Measurements from ENCODE around the gene SPTY2D1. TPM values are rescaled to one million over a fixed set of nuclear protein-coding genes. Genes with fewer than 3 reads are reported as not detected.

Gene SPTY2D1
- total RNA-seq, 1 experiment from 2014 or later: 15.6 TPM

DNA sequence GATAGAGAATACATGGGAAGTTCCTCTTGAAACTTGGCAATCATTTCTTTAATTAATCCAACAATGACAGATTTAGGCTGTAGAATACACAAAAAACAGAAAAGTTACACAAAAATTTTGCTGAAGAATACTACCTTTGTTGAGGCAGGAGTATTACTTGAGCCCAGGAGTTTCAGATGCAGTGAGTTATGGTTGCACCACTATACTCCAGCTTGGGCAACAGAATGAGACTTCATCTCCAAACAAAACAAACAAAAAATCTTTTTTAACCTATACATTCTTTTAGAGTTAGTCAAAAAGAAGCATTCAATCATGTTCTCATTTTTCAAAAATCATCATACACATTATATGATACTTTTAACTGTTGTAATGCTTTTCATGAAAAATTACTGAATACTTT lies 67.7 kb downstream of the SPTY2D1 start:
- POLR2A ChIA-PET (ENCODE audit: unreplicated experiment): no interaction called here
- CTCF ChIA-PET: no interaction called here

DNA sequence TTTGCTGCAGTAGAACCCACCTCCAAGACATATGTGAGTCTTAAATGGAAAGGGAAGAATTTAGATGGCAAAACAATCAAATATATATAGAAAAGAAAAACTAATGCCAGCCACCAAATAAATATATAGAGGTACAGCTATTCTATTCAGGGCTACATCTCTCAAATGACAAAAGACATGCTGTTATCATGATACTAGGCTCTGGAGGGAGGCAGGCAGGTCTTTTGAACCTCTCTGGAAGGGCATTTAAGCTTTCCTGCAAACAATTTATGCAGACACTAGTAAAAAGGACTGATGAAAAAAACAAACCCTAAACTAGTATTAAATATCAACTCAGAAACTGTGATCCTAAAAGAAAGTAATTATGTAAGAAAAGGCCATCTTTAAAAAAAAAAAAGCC lies 70.0 kb downstream of the SPTY2D1 start:
- DNase-seq: no peak
- Histone ChIP-seq H2AFZ (ENCODE audit: low read length) (no peak overlapping the region), H3K27ac (ENCODE audit: low read length) (no peak overlapping the region), H3K79me2 (ENCODE audit: low read length) (no peaks in the 10 kb centered on the region), H3F3A (ENCODE audit: low read length, unreplicated experiment) (no peaks in the 10 kb centered on the region), H3K9me3 (ENCODE audit: low read length) (no peaks in the 10 kb centered on the region), H3K4me1 (ENCODE audit: insufficient read depth, low read length) (0 out of 2 replicates have a peak, but pooled peaks cover 6% of the 10 kb centered on the region), H3K4me3 (ENCODE audit: low read length) (no peak overlapping the region), H3K27me3 (ENCODE audit: low read length) (no peaks in the 10 kb centered on the region), H3K36me3 (ENCODE audit: low read depth, low read length) (peaks cover 6% of the 10 kb centered on the region; the same call in 1 of the 2 replicates), H3K9me2 (replicated peaks; ENCODE audit: low read length) (no peaks in the 10 kb centered on the region), H3K4me2 (ENCODE audit: low read length) (no peak overlapping the region), H4K20me1 (ENCODE audit: low read length) (no peaks in the 10 kb centered on the region), H3K9ac (ENCODE audit: low read length) (no peak overlapping the region)
- intact Hi-C loops (cut with micrococcal nuclease): no loop called here
- ChIA-PET CTCF (no interaction called here), POLR2A (ENCODE audit: unreplicated experiment) (no interaction called here)
- no TSS peak for BruUV-seq (replicated peaks)
- TF ChIP-seq EZH2 (IDR thresholded peaks at IDR 0.05; ENCODE audit: low read length, unreplicated experiment) (no peak), EZH2phosphoT487 (IDR thresholded peaks at IDR 0.05; ENCODE audit: borderline replicate concordance, low read length) (no peak)
- TF ChIP-seq, protein P1, sequence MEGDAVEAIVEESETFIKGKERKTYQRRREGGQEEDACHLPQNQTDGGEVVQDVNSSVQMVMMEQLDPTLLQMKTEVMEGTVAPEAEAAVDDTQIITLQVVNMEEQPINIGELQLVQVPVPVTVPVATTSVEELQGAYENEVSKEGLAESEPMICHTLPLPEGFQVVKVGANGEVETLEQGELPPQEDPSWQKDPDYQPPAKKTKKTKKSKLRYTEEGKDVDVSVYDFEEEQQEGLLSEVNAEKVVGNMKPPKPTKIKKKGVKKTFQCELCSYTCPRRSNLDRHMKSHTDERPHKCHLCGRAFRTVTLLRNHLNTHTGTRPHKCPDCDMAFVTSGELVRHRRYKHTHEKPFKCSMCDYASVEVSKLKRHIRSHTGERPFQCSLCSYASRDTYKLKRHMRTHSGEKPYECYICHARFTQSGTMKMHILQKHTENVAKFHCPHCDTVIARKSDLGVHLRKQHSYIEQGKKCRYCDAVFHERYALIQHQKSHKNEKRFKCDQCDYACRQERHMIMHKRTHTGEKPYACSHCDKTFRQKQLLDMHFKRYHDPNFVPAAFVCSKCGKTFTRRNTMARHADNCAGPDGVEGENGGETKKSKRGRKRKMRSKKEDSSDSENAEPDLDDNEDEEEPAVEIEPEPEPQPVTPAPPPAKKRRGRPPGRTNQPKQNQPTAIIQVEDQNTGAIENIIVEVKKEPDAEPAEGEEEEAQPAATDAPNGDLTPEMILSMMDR (conservative IDR thresholded peaks at IDR 0.05; ENCODE audit: low read depth, low read length): no peak
- ATAC-seq: no peak

More for the DNA sequence above, 67.7 kb downstream of the SPTY2D1 start:
- no peaks in the 10 kb centered on the region for H3K27me3 ChIP-seq (ENCODE audit: low read length)
- intact Hi-C loops (cut with micrococcal nuclease): no loop called here
- DNase-seq (no peak), ATAC-seq (no peak)
- no peak overlapping the region for H2AFZ ChIP-seq (ENCODE audit: low read length)
- no peaks in the 10 kb centered on the region for H4K20me1 ChIP-seq (ENCODE audit: low read length)
- H3K9me3 ChIP-seq (ENCODE audit: low read length): no peaks in the 10 kb centered on the region
- no peak overlapping the region for H3K4me3 ChIP-seq (ENCODE audit: low read length)
- no peak overlapping the region for H3K27ac ChIP-seq (ENCODE audit: low read length)
- no peaks in the 10 kb centered on the region for H3K79me2 ChIP-seq (ENCODE audit: low read length)
- H3K36me3 ChIP-seq (ENCODE audit: low read depth, low read length): peaks cover 10% of the 10 kb centered on the region; the same call in 1 of the 2 replicates
- no peaks in the 10 kb centered on the region for H3F3A ChIP-seq (ENCODE audit: low read length, unreplicated experiment)
- TF ChIP-seq EZH2phosphoT487 (IDR thresholded peaks at IDR 0.05; ENCODE audit: borderline replicate concordance, low read length) (no peak), EZH2 (IDR thresholded peaks at IDR 0.05; ENCODE audit: low read length, unreplicated experiment) (no peak)
- TF ChIP-seq, protein P1 (conservative IDR thresholded peaks at IDR 0.05; ENCODE audit: low read depth, low read length): no peak
- no TSS peak for BruUV-seq (replicated peaks)
- H3K4me1 ChIP-seq (ENCODE audit: insufficient read depth, low read length): peaks cover 12% of the 10 kb centered on the region; the same call in 1 of the 2 replicates
- H3K9me2 ChIP-seq (replicated peaks; ENCODE audit: low read length): no peaks in the 10 kb centered on the region
- no peak overlapping the region for H3K9ac ChIP-seq (ENCODE audit: low read length)
- H3K4me2 ChIP-seq (ENCODE audit: low read length): no peak overlapping the region

DNA sequence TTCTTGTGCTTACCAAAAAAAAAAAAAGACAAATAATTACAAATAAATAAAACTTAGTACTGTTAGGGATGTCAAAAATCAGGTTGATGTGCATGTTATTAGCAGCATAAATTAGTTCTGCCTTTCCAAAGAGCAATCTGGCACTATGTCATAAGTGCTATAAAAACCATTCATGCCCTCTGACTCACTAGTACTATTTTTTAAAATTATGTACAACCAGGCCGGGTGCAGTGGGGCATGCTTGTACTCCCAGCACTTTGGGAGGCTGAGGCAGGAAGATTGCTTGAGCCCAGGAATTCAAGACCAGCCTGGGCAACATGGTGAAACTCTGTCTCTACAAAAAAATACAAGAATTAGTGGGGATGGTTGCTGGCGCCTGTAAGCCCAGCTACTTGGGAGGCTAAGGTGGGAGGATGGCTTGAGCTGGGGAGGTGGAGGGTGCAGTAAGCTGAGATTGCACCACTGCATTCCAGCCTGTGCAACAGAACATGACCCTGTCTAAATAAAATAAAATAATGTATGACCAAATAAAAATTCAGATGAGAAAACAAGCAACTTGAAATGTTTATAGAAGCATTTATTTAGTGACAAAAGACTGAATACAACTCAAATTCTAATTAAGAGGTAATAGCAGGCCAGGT lies 70.9 kb downstream of the SPTY2D1 start:
- H3K9ac ChIP-seq (ENCODE audit: low read length): no peak overlapping the region
- ChIA-PET CTCF (no interaction called here), POLR2A (ENCODE audit: unreplicated experiment) (no interaction called here)
- H2AFZ ChIP-seq (ENCODE audit: low read length): no peak overlapping the region
- DNase-seq: no peak
- H3K4me2 ChIP-seq (ENCODE audit: low read length): no peak overlapping the region
- H3F3A ChIP-seq (ENCODE audit: low read length, unreplicated experiment): no peaks in the 10 kb centered on the region
- H3K79me2 ChIP-seq (ENCODE audit: low read length): no peaks in the 10 kb centered on the region
- BruUV-seq (replicated peaks): no TSS peak
- H3K9me2 ChIP-seq (replicated peaks; ENCODE audit: low read length): no peaks in the 10 kb centered on the region
- 0 out of 2 replicates have a peak, but pooled peaks cover 6% of the 10 kb centered on the region for H3K4me1 ChIP-seq (ENCODE audit: insufficient read depth, low read length)
- no peaks in the 10 kb centered on the region for H3K9me3 ChIP-seq (ENCODE audit: low read length)
- peaks cover 6% of the 10 kb centered on the region; the same call in 1 of the 2 replicates for H3K36me3 ChIP-seq (ENCODE audit: low read depth, low read length)
- no peaks in the 10 kb centered on the region for H3K27me3 ChIP-seq (ENCODE audit: low read length)
- TF ChIP-seq, protein P1 (conservative IDR thresholded peaks at IDR 0.05; ENCODE audit: low read depth, low read length): no peak
- no peak for TF ChIP-seq EZH2 (IDR thresholded peaks at IDR 0.05; ENCODE audit: low read length, unreplicated experiment)
- no peak for TF ChIP-seq EZH2phosphoT487 (IDR thresholded peaks at IDR 0.05; ENCODE audit: borderline replicate concordance, low read length)
- H3K4me3 ChIP-seq (ENCODE audit: low read length): no peak overlapping the region
- no peaks in the 10 kb centered on the region for H4K20me1 ChIP-seq (ENCODE audit: low read length)
- intact Hi-C loops (cut with micrococcal nuclease): no loop called here
- ATAC-seq: peak; percentile 48
- no peak overlapping the region for H3K27ac ChIP-seq (ENCODE audit: low read length)

All from PC-3 (cell line).